Right lobe of liver (tissue), 6 donors: Measurements from ENCODE around the gene ICE1. TPM values are rescaled to one million over a fixed set of nuclear protein-coding genes. Genes with fewer than 3 reads are reported as not detected.

Experiments
- ATAC-seq, 4 donors: fragments of 200-7000 bp; cut with Tn5 transposase; one replicate each; pipeline ENCODE4 v1.9.1; 2020; ENCODE audit warnings: mild to moderate bottlenecking in 4 of 4, moderate library complexity in 4 of 4
- DNase-seq, 3 donors: peaks; one replicate each; pipeline ENCODE4 v3.0.0-alpha.2; 2020
- H3K27ac ChIP-seq, 3 donors: fragments of 200-600 bp; one replicate each; pipeline ENCODE4 v1.8.0; 2022
- H3K27me3 ChIP-seq, 2 donors: fragments of 200-600 bp; one replicate each; pipeline ENCODE4 v1.8.0; 2022
- H3K36me3 ChIP-seq, 4 donors: fragments of 200-600 bp; sonication (generic) in 1 of 4; one replicate each; pipeline versions ENCODE4 v1.5.1 to v1.8.0; 2017 to 2022; ENCODE audit warnings: control low read depth in 1 of 4
- H3K4me1 ChIP-seq, 4 donors: fragments of 200-600 bp; sonication (generic) in 1 of 4; one replicate each; pipeline versions ENCODE4 v1.5.1 to v1.8.0; 2017 to 2022; ENCODE audit warnings: control low read depth in 1 of 4
- H3K4me3 ChIP-seq, 3 donors: fragments of 200-600 bp; one replicate each; pipeline ENCODE4 v1.8.0; 2022
- H3K9me3 ChIP-seq, 4 donors: fragments of 200-600 bp; sonication (generic) in 1 of 4; one replicate each; pipeline versions ENCODE4 v1.5.1 to v1.8.0; 2017 to 2022; ENCODE audit warnings: control low read depth in 1 of 4
- CTCF ChIP-seq, 4 donors: fragments of 200-600 bp in 3 of 4; fragments of 450-650 bp in 1 of 4; IDR thresholded peaks; one replicate each; pipeline versions ENCODE4 v1.5.1 to v1.8.0; 2016 to 2022; ENCODE audit warnings: antibody characterized with exemption in 4 of 4, mild to moderate bottlenecking in 2 of 4
- POLR2A ChIP-seq: fragments of 450-650 bp; IDR thresholded peaks from one replicate; pipeline ENCODE4 v1.6.1; 2017; ENCODE audit warnings: antibody characterized with exemption, mild to moderate bottlenecking
- WGBS: methylation state at CpG from one replicate; pipeline ENCODE4 v1.1.6; 2018; ENCODE audit warnings: low coverage, low lambda C conversion rate; ENCODE audit not compliant: insufficient coverage; ENCODE audit errors: missing lambda C conversion rate; 5-methylcytosine and 5-hydroxymethylcytosine counted together
- intact Hi-C, 2 donors: fragments of 100-400 bp; cut with DNase I; formaldehyde crosslinking; loops; one replicate each; pipeline versions ENCODE4 v1.11.2 to v1.14.1; 2022
- total RNA-seq, 6 experiments: library from RNA; depleted of rRNA in 2 of 6; stranded (reverse); fragments of >200 nt in 2 of 6; fragmentation: NEBNext Ultra II Directional in 3 of 6; extraction: Animal tissue kit (Norgen Biotek cat#: 25700) in 3 of 6; gene quantifications; one replicate each; pipeline versions ENCODE4 v1.1.0 to v1.2.4, GENCODE V29; 2016 to 2023
- donor health status: DM: no; HTN: yes; CAD: no.
- donor health status: DM: no; HTN: no; CAD: no.
- donor health status: DM: no; HTN: no; CAD: no.
- donor health status: DM: no; HTN: yes; CAD: no.
- donor health status: DM: no; HTN: yes; CAD: no.

The ICE1 gene
- total RNA-seq, 6 experiments from 2014 or later, result 8.2 to 10.7 (median 10.4) TPM

DNA sequence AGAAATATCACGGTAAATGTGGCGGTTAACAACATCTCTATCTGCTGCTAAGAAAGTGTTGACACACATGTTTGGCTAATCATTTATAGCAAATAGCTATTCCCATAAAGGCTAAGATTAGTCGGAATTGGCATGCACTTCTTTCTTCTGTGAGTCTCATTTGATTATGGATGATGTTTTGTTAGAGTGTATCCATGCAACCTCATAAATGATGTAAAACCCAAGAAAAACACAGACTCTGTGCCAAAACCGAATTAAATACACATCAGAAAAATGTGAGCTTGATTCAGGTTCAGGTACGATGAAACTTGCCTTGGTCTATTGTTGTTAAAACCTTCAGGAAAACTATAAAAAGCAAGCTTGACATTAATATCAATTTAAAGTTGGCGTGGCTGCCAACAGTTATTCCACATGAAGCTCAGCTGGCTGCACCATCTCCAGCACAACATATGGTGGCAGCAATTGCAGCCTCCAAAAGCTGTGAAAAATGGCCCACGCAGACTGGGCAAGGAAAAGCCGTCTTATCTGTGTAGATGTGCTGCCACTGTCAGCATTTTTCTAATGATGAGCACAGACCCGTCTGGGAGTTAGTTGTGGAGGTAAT lies 41.1 kb upstream of the ICE1 start:
- Histone ChIP-seq H3K27ac (no peak overlapping the region), H3K27me3 (no peaks in the 10 kb centered on the region), H3K9me3 (no peaks in the 10 kb centered on the region), H3K4me1 (no peaks in the 10 kb centered on the region), H3K4me3 (no peak overlapping the region), H3K36me3 (no peaks in the 10 kb centered on the region)
- DNase-seq, result no peak
- ATAC-seq, result no peak
- TF ChIP-seq CTCF (IDR thresholded peaks at IDR 0.05), result no peak
- no peak for TF ChIP-seq POLR2A
- 75% methylated on average over 6 of the region's 9 CpGs for WGBS
- intact Hi-C loops, result no loop called here

DNA sequence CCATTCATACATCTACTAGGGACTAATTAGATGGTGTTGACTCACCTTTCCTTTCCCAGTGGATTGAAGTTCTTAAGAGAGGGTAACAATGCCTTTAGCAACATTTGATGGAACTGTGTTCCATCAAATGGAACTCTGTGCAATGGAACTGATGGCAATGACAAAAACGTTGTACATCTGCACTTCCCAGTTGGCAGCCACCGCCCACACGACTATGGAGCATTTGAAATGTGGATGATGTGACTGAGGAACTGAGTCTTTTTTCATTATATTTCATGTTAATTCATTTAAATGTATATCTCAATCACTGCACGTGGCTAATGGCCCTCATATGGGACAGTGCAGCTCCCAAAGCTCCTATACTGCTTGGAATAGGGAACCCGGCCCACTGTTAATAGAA lies 39.0 kb upstream of the ICE1 start:
- no peak for DNase-seq
- Histone ChIP-seq H3K4me1 (no peaks in the 10 kb centered on the region), H3K4me3 (no peak overlapping the region), H3K36me3 (no peaks in the 10 kb centered on the region), H3K27me3 (no peaks in the 10 kb centered on the region), H3K9me3 (no peaks in the 10 kb centered on the region), H3K27ac (no peak overlapping the region)
- TF ChIP-seq CTCF (IDR thresholded peaks at IDR 0.05), result no peak
- no peak for TF ChIP-seq POLR2A
- WGBS, result 85% methylated on average over 5 of the region's 5 CpGs
- no peak for ATAC-seq
- intact Hi-C loops, result no loop called here

DNA sequence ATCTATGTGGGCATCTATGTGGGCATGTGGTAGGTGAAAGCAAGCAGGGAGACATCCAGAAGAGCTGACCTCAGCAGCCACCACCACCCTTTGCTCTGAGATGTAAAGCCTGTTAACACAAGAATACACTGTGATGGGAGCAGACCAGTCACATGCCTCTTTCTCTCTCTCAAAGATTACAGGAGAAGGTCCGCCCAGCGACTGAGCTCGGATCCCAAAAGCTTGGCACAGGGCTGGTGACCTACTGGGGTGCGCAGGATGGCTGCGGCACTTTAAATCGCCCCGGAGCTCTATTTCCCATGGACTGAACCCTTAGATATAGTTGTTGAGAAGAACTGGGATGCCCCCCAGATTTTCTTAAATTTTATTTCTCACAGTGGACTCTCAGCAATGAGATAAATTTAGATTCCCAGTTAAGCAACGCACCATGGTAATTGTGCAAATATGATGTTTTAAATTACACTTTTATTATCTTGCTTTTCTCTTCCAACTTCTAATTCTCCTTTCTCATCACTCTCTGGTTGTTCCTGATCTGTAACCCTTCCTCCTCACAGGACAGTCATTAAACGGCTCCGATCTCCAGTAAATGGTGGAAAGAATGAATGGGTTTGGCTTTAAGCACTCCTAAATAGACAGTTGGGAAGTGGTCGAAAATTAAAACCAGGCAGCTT lies 37.7 kb upstream of the ICE1 start:
- no peaks in the 10 kb centered on the region for H3K9me3 ChIP-seq
- DNase-seq, result no peak
- no peaks in the 10 kb centered on the region for H3K27me3 ChIP-seq
- no peak overlapping the region for H3K4me3 ChIP-seq
- TF ChIP-seq CTCF (IDR thresholded peaks at IDR 0.05) (no peak), POLR2A (no peak)
- no peaks in the 10 kb centered on the region for H3K4me1 ChIP-seq
- no peaks in the 10 kb centered on the region for H3K36me3 ChIP-seq
- no peak overlapping the region for H3K27ac ChIP-seq
- intact Hi-C loops, result no loop called here
- ATAC-seq, result no peak
- 63% methylated on average over 5 of the region's 11 CpGs for WGBS

DNA sequence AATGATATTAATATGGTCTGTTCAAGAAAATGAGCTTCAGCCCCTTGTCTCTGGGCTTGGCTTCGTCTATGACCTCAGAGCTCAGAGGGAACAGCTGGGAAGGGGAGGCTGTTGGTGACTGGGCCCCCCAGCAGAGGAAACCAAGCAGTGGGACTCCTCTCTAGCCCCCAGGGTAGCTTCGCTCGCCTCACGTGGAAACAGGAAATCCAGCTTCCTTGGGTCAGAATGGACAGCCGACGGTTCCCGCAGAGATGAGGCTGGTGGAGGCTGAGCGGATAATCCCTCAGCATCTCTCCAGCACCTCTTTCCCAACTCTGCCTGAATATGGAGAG lies 37.2 kb upstream of the ICE1 start:
- Histone ChIP-seq H3K27me3 (no peaks in the 10 kb centered on the region), H3K9me3 (no peaks in the 10 kb centered on the region), H3K4me3 (no peak overlapping the region), H3K36me3 (no peaks in the 10 kb centered on the region), H3K4me1 (no peaks in the 10 kb centered on the region), H3K27ac (no peak overlapping the region)
- no peak for TF ChIP-seq CTCF (IDR thresholded peaks at IDR 0.05)
- no peak for TF ChIP-seq POLR2A
- intact Hi-C loops, result no loop called here
- DNase-seq, result no peak
- ATAC-seq, result no peak
- 86% methylated on average over 5 of the region's 8 CpGs for WGBS
